ENCODE results near the gene SLC7A5.
A peak's percentile ranks its signal among the peaks of the same experiment; 100 is the strongest.

SLC7A5 gene

DNA sequence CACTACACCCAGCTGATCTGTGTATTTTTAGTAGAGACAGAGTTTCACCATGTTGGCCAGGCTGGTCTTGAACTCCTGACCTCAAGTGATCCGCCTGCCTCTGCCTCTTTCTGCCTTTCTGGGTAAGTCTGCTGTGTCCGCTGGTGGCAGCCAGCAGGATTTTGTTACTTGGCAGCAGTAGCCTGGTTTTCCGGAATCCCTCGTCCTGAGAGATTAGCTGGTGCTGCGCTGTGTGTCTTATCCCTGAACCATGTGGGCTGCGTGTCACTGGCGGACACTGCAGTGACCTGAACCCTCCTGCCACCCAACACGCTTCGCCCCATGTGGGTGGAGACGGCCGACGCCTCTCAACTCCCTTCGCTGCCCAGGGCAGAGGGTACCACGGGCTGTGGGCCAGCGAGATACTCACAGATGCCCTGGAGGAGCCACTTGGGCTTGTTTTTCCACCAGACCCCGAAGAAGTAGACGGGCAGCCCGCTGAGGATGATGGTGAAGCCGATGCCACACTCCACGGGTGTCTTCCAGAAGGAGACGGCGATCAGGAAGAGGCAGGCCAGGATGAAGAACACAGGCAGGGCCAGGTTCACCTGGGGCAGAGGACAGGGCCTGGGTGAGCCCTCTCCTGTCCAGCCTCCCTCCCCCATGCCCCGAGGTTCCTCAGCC lies 35.2 kb downstream of the SLC7A5 start:
- TF ChIP-seq REST (IDR thresholded peaks at IDR 0.05; ENCODE audit: insufficient replicate concordance, low read depth) (no peak), GABPA (IDR thresholded peaks at IDR 0.05; ENCODE audit: low read depth) (no peak), POLR2AphosphoS5 (IDR thresholded peaks at IDR 0.05; ENCODE audit: low read depth) (no peak), SPI1 (IDR thresholded peaks at IDR 0.05; ENCODE audit: borderline replicate concordance, low read depth) (no peak), CTCF (IDR thresholded peaks at IDR 0.05; ENCODE audit: insufficient read depth, low read length) (no peak)
- Histone ChIP-seq H3K4me3 (replicated peaks; ENCODE audit: insufficient read depth, low read length) (no peak overlapping the region), H3K27ac (replicated peaks) (no peak overlapping the region), H3K27me3 (ENCODE audit: insufficient read depth, poor library complexity, severe bottlenecking) (no peaks in the 10 kb centered on the region)
- DNase-seq (ENCODE audit: low read depth in 1 of 2, low spot score in 1 of 2), result no peak

DNA sequence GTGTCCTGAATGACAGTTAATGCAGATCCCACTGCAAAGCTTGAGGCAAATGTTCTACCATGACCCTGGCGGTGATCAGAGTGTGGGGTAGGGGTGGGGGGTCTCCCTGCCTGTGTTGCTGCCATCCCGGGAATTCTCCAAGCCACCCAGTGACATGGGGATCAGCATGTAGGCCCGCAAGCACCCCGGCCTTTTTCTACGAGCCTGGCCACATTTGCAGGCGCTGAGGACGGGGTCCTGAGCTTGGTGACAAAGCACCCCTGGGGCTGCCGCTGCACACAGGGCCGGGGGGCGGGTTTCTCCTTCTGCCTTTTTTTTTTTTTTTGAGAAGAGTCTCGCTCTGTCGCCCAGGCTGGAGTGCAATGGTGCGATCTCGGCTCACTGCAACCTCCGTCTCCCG lies 35.8 kb downstream of the SLC7A5 start:
- no peak for DNase-seq (ENCODE audit: low read depth in 1 of 2, low spot score in 1 of 2)
- H3K27ac ChIP-seq (replicated peaks), result 0 out of 2 replicates have a peak overlapping the region, but pooled peaks have one; percentile 1
- no peaks in the 10 kb centered on the region for H3K27me3 ChIP-seq (ENCODE audit: insufficient read depth, poor library complexity, severe bottlenecking)
- TF ChIP-seq REST (IDR thresholded peaks at IDR 0.05; ENCODE audit: insufficient replicate concordance, low read depth), result no peak
- TF ChIP-seq CTCF (IDR thresholded peaks at IDR 0.05; ENCODE audit: insufficient read depth, low read length), result no peak
- H3K4me3 ChIP-seq (replicated peaks; ENCODE audit: insufficient read depth, low read length), result no peak overlapping the region

DNA sequence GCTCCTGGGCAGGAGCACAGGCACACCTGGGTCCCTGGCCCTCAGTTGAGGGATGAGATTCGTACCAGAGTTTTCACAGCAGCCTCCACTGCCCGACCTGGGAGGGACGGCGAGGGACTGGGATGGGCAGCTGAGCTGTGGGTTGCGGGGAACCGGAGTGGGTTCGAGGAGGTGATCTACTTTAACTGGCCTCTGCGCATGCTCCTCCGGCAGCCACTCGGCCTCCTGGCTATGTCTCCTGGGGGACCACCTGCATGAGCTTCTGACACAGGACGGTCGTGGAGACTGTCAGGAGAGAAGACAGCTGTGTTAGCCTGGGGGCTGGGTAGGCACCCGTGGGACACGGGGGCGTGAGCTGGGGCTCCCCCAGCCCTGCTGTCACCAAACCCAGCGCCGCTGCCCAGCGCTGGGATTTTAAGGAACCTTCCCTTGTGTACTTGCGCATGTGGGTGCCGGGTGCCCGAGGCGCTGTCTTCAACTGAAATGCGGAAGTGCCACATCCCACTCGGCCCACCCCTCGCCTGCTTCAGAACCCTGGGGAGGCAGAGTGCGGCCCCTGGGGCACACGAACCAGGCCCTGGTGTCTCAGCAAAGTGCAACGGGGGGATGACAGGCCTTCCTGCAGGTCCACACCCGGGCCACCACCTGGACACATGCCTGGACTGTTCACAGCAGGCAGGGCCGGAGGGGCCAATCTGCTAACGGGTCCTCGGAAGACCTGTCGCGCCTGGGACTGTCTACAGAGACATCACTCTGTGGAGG lies 36.4 kb downstream of the SLC7A5 start:
- H3K27me3 ChIP-seq (ENCODE audit: insufficient read depth, poor library complexity, severe bottlenecking), result no peaks in the 10 kb centered on the region
- H3K27ac ChIP-seq (replicated peaks), result 0 out of 2 replicates have a peak overlapping the region, but pooled peaks have one; percentile 1
- TF ChIP-seq POLR2AphosphoS5 (IDR thresholded peaks at IDR 0.05; ENCODE audit: low read depth) (no peak; the same call in 1 of the 2 replicates), CTCF (IDR thresholded peaks at IDR 0.05; ENCODE audit: insufficient read depth, low read length) (no peak), REST (IDR thresholded peaks at IDR 0.05; ENCODE audit: insufficient replicate concordance, low read depth) (no peak), SPI1 (IDR thresholded peaks at IDR 0.05; ENCODE audit: borderline replicate concordance, low read depth) (peak; percentile 95)
- no peak overlapping the region for H3K4me3 ChIP-seq (replicated peaks; ENCODE audit: insufficient read depth, low read length)
- DNase-seq (ENCODE audit: low read depth in 1 of 2, low spot score in 1 of 2), result peak in 1 of 2 experiments; percentile 77

Data from HL-60 (cell line).